Calu3 (cell line): ENCODE data around the gene APCDD1L. TPM values are rescaled to one million over a fixed set of nuclear protein-coding genes. Genes with fewer than 3 reads are reported as not detected.

Experiments
- BruUV-seq: library from RNA; stranded (reverse); fragments of 400-500 nt; replicated peaks from 2 replicates; lab custom pipeline; 2021; lab: Mats Ljungman, UMichigan
- CTCF ChIA-PET: fragments of 300-600 bp; sonication (Branson Sonifier 250); formaldehyde crosslinking; loops from one replicate; lab custom pipeline; 2022; ENCODE audit warnings: antibody characterized with exemption; lab: Charles Lee
- DNase-seq: peaks from one replicate; pipeline ENCODE4 v3.0.0; 2022
- H3K27ac Mint-ChIP-seq: one replicate; pipeline ENCODE4 v1.8.0; 2022; ENCODE audit warnings: mixed read lengths; ENCODE audit not compliant: unreplicated experiment
- H3K27me3 Mint-ChIP-seq: one replicate; pipeline ENCODE4 v1.8.0; 2022; ENCODE audit warnings: mixed read lengths; ENCODE audit not compliant: unreplicated experiment
- H3K36me3 Mint-ChIP-seq: one replicate; pipeline ENCODE4 v1.8.0; 2022; ENCODE audit warnings: mild to moderate bottlenecking, moderate library complexity, mixed read lengths; ENCODE audit not compliant: insufficient read depth, unreplicated experiment
- H3K4me1 Mint-ChIP-seq: one replicate; pipeline ENCODE4 v1.8.0; 2022; ENCODE audit warnings: mild to moderate bottlenecking, low read depth, mixed read lengths; ENCODE audit not compliant: unreplicated experiment
- H3K4me3 Mint-ChIP-seq: one replicate; pipeline ENCODE4 v1.8.0; 2022; ENCODE audit warnings: mild to moderate bottlenecking, low read depth, moderate library complexity, mixed read lengths; ENCODE audit not compliant: unreplicated experiment
- H3K9me3 Mint-ChIP-seq: one replicate; pipeline ENCODE4 v1.8.0; 2022; ENCODE audit warnings: low read depth, mixed read lengths; ENCODE audit not compliant: unreplicated experiment
- intact Hi-C: fragments of 100-400 bp; cut with micrococcal nuclease; formaldehyde crosslinking; loops from one replicate; pipeline ENCODE4 v1.10.0; 2022; ENCODE audit not compliant: unreplicated experiment
- total RNA-seq: library from RNA; stranded (reverse); gene quantifications from 2 replicates; pipeline ENCODE4 v1.2.3, GENCODE V29; 2022
- TF ChIP-seq, protein P1 (sequence below): fragments of 200-600 bp; IDR thresholded peaks from one replicate; pipeline ENCODE4 v1.8.0; 2022; ENCODE audit warnings: antibody characterized with exemption; ENCODE audit not compliant: unreplicated experiment

The APCDD1L gene
- total RNA-seq, 1 experiment from 2014 or later = not detected

DNA sequence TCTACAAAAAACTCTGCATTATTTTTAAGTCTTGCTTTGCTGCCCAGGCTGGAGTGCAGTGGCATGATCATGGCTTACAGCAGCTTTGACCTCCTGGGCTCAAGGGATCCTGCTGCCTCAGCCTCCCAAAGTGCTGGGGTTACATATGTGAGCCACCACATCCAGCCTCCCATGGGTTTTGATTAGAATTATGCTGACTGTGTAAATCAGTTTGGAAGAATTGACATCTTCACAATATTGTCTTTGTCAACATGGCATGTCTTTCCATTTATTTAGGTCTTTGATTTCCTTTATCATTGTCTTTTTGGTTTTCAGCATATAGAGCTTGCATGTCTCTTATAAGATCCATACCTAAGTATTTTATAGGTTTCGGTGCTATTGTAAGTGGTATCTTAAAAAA, 13.2 kb upstream of the APCDD1L start:
- Mint-ChIP-seq H3K4me1 (no peaks in the 10 kb centered on the region), H3K9me3 (peaks cover 16% of the 10 kb centered on the region), H3K4me3 (no peak overlapping the region), H3K27ac (no peak overlapping the region), H3K27me3 (peaks cover 57% of the 10 kb centered on the region), H3K36me3 (no peaks in the 10 kb centered on the region)
- CTCF ChIA-PET = no interaction called here
- DNase-seq = no peak
- TF ChIP-seq, protein P1, sequence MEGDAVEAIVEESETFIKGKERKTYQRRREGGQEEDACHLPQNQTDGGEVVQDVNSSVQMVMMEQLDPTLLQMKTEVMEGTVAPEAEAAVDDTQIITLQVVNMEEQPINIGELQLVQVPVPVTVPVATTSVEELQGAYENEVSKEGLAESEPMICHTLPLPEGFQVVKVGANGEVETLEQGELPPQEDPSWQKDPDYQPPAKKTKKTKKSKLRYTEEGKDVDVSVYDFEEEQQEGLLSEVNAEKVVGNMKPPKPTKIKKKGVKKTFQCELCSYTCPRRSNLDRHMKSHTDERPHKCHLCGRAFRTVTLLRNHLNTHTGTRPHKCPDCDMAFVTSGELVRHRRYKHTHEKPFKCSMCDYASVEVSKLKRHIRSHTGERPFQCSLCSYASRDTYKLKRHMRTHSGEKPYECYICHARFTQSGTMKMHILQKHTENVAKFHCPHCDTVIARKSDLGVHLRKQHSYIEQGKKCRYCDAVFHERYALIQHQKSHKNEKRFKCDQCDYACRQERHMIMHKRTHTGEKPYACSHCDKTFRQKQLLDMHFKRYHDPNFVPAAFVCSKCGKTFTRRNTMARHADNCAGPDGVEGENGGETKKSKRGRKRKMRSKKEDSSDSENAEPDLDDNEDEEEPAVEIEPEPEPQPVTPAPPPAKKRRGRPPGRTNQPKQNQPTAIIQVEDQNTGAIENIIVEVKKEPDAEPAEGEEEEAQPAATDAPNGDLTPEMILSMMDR = no peak
- BruUV-seq = no TSS peak
- intact Hi-C loops = no loop called here

DNA sequence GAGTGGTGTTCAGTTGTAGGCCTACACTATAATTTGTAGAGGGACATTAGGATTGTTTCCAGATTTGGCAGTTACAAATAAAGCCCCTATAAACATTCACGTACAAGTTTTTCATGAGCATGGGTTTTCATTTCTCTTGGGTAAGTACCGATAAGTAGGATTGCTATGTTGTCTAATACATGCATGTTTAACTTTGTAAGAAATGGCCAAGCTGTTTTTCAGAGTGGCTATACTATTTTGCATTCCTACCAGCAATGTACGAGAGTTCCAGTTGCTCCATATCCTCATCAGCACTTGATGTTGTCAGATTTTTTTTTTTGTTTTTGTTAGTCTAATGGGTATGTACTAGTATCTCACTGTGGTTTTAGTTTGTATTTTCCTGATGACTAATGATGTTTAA, 11.2 kb upstream of the APCDD1L start:
- no TSS peak for BruUV-seq
- H3K9me3 Mint-ChIP-seq = peaks cover 10% of the 10 kb centered on the region

DNA sequence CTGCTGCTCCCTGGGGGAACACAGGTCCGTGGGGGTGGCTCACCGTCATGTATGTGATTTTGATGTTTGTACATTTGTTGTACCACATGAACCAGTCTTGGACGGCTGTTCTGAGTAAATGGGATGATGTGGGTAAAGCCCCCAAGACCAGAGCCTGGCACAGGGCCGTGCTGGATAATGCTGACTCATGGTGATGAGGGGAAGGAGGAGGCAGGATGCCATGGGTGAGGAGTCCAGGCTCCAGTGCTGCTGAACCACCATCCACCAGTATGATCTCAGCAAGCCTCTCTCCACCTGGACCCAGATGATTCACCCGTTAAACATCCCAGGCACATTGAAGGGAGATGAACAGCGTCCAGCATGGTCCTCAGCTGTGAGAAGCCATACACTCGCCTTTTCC, 9.6 kb upstream of the APCDD1L start:
- peaks cover 9% of the 10 kb centered on the region for H3K4me1 Mint-ChIP-seq
- BruUV-seq = no TSS peak
- H3K36me3 Mint-ChIP-seq = no peaks in the 10 kb centered on the region
- TF ChIP-seq, protein P1 = no peak
- peaks cover 70% of the 10 kb centered on the region for H3K27me3 Mint-ChIP-seq
- intact Hi-C loops = no loop called here
- no peak for DNase-seq
- CTCF ChIA-PET = interaction anchor here (0.5 kb wide), 1 partner anchor 950 kb away, joined by 4 read pairs; no protein-coding TSS in a partner anchor
- H3K27ac Mint-ChIP-seq = no peak overlapping the region
- peaks cover 6% of the 10 kb centered on the region for H3K9me3 Mint-ChIP-seq
- H3K4me3 Mint-ChIP-seq = no peak overlapping the region

More for the DNA sequence above, 11.2 kb upstream of the APCDD1L start:
- Mint-ChIP-seq H3K4me3 (no peak overlapping the region), H3K27me3 (peaks cover 57% of the 10 kb centered on the region), H3K27ac (no peak overlapping the region), H3K4me1 (peaks cover 9% of the 10 kb centered on the region), H3K36me3 (no peaks in the 10 kb centered on the region)
- no peak for DNase-seq
- CTCF ChIA-PET = no interaction called here
- TF ChIP-seq, protein P1 = no peak
- intact Hi-C loops = no loop called here

DNA sequence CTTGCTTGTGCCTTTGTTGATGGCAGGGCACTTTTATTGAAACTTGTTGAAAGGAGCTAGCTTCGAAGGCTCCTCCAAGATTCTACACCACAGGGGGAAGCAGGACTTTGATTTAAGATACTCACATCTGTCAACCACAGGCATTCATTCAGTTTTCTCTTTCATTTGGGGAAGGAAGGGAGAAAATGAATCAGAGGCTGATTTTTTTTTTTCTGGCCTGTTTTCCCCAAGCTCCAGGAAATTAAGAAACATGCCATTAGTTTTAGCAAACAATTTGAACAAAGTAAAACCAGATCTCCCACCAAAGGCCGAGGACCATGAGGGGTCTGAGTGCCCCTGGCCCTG, 8.7 kb upstream of the APCDD1L start:
- Mint-ChIP-seq H3K36me3 (no peaks in the 10 kb centered on the region), H3K27ac (no peak overlapping the region), H3K4me1 (peaks cover 9% of the 10 kb centered on the region)

More for the DNA sequence above, 8.7 kb upstream of the APCDD1L start:
- TF ChIP-seq, protein P1 = no peak
- CTCF ChIA-PET = interaction anchor here (0.5 kb wide), 1 partner anchor 949 kb away, joined by 4 read pairs; no protein-coding TSS in a partner anchor
- Mint-ChIP-seq H3K9me3 (peaks cover 6% of the 10 kb centered on the region), H3K27me3 (peaks cover 74% of the 10 kb centered on the region), H3K4me3 (no peak overlapping the region)
- no peak for DNase-seq
- intact Hi-C loops = no loop called here
- no TSS peak for BruUV-seq
